ENCODE results near the gene USP33. TPM values are rescaled to one million over a fixed set of nuclear protein-coding genes. Genes with fewer than 3 reads are reported as not detected.
A peak's percentile ranks its signal among the peaks of the same experiment; 100 is the strongest.
"Not testable (repeated sequence)": the region's sequence is repeated elsewhere in the genome, so short reads cannot be mapped to it uniquely, and the experiment has no call there.

The USP33 gene
- total RNA-seq, 1 donor from 2014 or later: 63.6 TPM

GRCh38 chr1:77794550-77794949 is 34.9 kb upstream of the USP33 start:
- no peak for TF ChIP-seq CTCF (IDR thresholded peaks at IDR 0.05)
- DNase-seq (no peak), ATAC-seq (no peak)
- H3K27me3 ChIP-seq: no peaks in the 10 kb centered on the region
- no peak overlapping the region for H3K27ac ChIP-seq
- H3K36me3 ChIP-seq: peaks cover 22% of the 10 kb centered on the region
- H3K4me3 ChIP-seq: no peak overlapping the region
- H3K9me3 ChIP-seq: no peaks in the 10 kb centered on the region
- no peaks in the 10 kb centered on the region for H3K4me1 ChIP-seq
- intact Hi-C loops (cut with DNase I): no loop called here

- H3K4me3 ChIP-seq; DNase-seq; intact Hi-C loops (cut with DNase I); ATAC-seq; H3K4me1 ChIP-seq; H3K27me3 ChIP-seq; H3K27ac ChIP-seq; H3K9me3 ChIP-seq: not testable (repeated sequence)
- H3K36me3 ChIP-seq: peaks cover 64% of the 10 kb centered on the region
Measured at GRCh38 chr1:77786093-77786741, 26.6 kb upstream of the USP33 start.

- ATAC-seq (no peak), DNase-seq (no peak)
- Histone ChIP-seq H3K36me3 (peaks cover 36% of the 10 kb centered on the region), H3K27ac (no peak overlapping the region), H3K9me3 (no peaks in the 10 kb centered on the region), H3K27me3 (no peaks in the 10 kb centered on the region), H3K4me3 (no peak overlapping the region), H3K4me1 (peaks cover 15% of the 10 kb centered on the region)
- intact Hi-C loops (cut with DNase I): no loop called here
- TF ChIP-seq CTCF (IDR thresholded peaks at IDR 0.05): no peak
Measured at GRCh38 chr1:77783141-77783540, 23.5 kb upstream of the USP33 start.

- DNase-seq (no peak), ATAC-seq (no peak)
- H3K4me1 ChIP-seq: peaks cover 15% of the 10 kb centered on the region
- H3K36me3 ChIP-seq: peaks cover 31% of the 10 kb centered on the region
- no peaks in the 10 kb centered on the region for H3K9me3 ChIP-seq
- intact Hi-C loops (cut with DNase I): no loop called here
- H3K27ac ChIP-seq: no peak overlapping the region
- H3K27me3 ChIP-seq: no peaks in the 10 kb centered on the region
- no peak overlapping the region for H3K4me3 ChIP-seq
- TF ChIP-seq CTCF (IDR thresholded peaks at IDR 0.05): no peak
Measured at GRCh38 chr1:77781683-77782082, 22.0 kb upstream of the USP33 start.

GRCh38 chr1:77779529-77780281 is 20.1 kb upstream of the USP33 start, which contains the start of gene MIGA1:
TSS of gene MIGA1 (plus strand) at chr1:77779649. CDS start at chr1:77783253, 3,604 bp downstream.
- DNase-seq (peak; percentile 92), ATAC-seq (peak; percentile 100)
- H3K27ac ChIP-seq: peak within 1 kb of the TSS; percentile 80
- intact Hi-C loops (cut with DNase I): no loop called here
- peaks cover 17% of the 10 kb centered on the region for H3K36me3 ChIP-seq
- H3K4me3 ChIP-seq: peak within 1 kb of the TSS; percentile 94
- H3K9me3 ChIP-seq: no peaks in the 10 kb centered on the region
- H3K4me1 ChIP-seq: peaks cover 15% of the 10 kb centered on the region
- no peak for TF ChIP-seq CTCF (IDR thresholded peaks at IDR 0.05)
- no peaks in the 10 kb centered on the region for H3K27me3 ChIP-seq

- H3K27ac ChIP-seq: no peak overlapping the region
- intact Hi-C loops (cut with DNase I): no loop called here
- no peak for TF ChIP-seq CTCF (IDR thresholded peaks at IDR 0.05)
- no peak for DNase-seq
- ATAC-seq: no peak
- H3K4me3 ChIP-seq: no peak overlapping the region
- H3K9me3 ChIP-seq: no peaks in the 10 kb centered on the region
- peaks cover 7% of the 10 kb centered on the region for H3K4me1 ChIP-seq
- H3K27me3 ChIP-seq: no peaks in the 10 kb centered on the region
- no peaks in the 10 kb centered on the region for H3K36me3 ChIP-seq
Measured at GRCh38 chr1:77776007-77776700, 16.5 kb upstream of the USP33 start.

All from upper lobe of right lung (tissue), 1 donor.